HG03280 (cell line): ENCODE data around the gene ZNF497.

Source experiments
- ATAC-seq: cut with Tn5 transposase; IDR thresholded peaks from one replicate; pipeline ENCODE4 v1.9.1; 2021; ENCODE audit warnings: mild to moderate bottlenecking, moderate library complexity; ENCODE audit not compliant: unreplicated experiment

The ZNF497 gene

DNA sequence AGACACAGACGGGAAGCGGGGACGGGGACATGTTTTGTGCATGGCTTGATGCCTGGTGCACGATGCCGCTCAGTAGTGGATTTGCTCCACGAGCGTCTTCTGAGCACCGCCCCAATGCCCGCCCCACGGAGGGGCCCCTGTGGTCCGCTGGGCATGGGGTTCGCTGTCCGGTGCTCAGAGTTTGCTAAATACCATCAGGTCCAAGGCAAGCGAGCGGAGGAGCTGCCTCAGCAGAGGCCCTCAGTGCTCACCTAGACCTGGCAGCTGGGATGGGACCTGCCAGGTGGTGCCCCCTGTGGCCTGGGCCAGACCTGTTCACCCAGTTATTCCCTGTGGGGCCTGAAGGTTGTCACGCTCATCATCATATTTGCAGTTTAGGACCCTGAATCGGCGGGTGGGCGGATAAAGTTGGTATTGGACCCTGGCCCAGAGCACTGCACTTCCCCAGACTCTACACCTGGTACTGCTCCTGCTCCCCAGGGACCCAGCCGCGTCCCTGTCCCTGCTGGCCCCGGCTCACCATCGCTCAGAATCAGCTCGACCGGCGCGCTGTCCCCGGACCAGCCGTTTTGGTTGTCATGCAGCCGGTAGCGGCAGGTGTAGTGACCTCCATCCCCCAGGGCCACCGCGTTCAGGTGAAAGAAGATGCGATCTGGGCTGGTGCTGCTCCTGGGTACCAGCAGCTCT lies 11.5 kb downstream of the ZNF497 start:
- no peak for ATAC-seq

DNA sequence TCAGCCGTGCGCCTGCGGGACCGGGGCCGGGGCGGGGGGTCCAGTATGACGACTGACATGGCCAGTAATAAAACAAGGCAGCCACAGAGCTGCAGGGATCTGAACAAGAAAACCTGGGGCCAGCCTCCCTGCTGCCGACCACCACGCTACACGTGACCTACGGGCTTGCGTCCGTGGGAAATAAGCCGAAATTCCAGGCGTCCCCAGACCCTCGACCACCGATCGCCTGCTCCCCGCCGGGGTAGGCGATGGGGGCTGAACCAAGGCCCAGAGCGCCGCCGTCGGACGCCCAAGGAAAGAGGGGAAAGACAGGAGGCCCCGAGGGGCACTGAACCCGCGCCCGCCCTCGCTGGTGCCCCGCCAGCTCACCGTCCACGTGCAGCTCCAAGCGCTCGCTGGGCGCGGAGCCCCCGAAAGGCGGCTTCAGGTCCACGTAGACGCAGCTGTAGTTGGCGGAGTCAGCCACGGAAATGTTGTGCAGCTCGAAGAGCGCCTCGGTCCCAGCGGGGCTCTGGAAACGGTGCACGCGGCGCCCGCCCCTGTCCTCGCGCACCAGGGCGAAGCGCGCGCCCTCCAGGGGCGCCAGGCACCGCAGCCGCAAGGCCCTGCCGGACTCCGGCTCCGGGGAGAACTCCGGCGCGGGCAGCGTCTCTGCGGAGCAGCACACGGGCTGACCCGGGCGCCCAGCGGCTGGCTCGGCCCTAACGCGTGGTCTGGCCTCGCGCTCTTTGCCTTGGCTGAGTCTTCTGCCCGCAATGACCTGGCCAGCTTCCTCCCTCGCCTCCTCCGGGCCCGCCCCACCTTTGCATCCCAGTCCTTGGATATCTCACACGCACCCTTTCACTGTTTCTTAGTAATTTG lies 12.3 kb downstream of the ZNF497 start:
- ATAC-seq, result no peak

DNA sequence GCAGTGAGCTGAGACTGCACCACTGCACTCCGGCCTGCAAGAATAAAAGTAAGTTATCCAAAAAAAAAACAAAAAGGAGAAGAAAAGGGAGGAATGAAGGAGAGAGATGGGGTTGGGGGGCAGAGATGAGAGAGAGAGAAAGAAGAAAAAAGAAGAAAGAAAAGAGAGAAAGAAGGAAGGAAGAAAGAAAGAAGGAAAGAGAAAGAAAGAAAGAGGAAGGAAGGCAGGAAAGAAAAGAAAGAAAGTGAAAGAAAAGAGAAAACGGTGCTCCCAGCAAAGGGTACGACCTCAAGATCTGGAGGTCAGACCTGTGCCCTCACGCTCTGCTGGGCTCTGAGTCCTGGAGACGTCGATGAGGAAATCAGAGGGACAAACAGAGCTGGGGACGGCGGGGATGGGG lies 13.0 kb downstream of the ZNF497 start:
- ATAC-seq, result no peak

DNA sequence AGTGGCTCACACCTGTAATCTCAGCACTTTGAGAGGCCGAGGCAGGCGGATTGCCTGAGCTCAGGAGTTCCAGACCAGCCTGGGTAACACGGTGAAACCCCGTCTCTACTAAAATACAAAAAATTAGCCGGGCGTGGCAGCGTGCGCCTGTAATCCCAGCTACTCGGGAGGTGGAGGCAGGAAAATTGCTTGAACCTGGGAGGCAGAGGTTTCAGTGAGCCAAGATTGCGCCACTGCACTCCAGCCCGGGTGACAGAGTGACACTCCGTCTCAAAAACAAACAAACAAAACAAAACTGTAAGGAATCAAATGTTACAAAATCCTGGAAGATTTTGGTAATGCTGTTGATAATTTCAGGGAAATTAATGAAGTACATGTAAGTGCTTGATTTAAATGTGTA lies 14.5 kb downstream of the ZNF497 start:
- peak; percentile 6 for ATAC-seq

DNA sequence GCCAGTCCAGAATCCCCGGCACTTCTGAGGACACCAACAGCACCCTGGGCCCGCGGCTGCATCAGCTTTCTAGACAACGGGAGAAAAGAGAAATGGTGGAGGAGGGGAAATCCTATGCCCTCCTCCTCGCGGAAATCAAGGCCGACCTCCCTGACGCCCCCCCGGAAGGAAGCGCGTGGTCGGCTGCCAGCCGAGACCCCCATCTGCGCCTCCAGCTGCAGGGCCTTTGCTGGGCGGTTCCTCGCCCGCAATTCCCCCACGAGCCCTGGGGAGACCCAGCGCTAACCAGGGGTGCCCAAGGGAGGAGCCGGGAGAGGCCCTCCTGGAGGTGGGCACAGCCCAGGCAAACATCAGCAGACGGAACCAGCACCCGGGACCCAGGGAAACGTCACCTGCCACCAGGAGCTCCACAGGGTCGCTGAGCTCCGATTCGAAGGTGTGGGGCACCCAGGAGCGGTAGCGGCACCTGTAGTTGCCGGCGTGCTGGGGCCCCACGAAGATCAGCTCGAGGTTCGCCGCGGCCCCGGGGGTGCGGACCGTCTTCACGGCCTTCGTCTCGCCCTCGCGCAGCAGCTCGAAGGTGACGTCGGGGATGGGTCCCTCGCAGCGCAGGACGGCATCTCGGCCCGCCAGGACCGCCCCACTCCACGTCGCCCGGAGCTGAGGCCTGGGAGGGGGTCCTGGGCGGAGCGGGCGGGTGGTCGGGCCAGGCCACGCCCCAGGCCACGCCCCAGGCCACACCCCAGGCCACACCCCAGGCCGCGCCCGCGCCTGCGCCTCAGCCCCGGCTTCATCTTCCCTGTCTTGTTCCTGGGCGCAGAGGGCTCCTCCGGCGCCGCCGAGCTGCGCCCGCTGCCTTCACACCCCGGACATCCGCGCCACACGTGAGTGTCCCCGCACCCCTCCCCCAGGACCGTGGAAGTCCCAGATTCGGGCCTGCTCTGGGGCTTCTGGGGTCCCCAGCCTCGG lies 15.3 kb downstream of the ZNF497 start:
- ATAC-seq, result peak; percentile 89

DNA sequence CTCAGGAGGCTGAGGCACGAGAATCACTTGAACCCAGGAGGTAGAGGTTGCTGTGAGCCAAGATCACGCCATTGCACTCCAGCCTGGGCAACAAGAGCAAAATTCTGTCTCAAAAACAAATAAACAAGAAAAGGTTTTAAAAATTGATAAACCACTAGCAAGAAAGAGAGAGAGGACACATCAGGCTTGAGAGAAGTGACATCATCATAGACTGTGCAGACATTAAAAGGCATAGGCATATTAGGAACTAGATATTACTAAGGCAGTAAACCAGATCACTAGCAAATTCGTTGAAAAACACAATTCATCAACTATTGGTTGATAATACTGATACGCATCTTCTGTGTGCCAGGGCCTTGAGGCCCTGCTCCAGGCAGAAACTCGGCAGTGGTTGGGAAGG lies 17.0 kb downstream of the ZNF497 start:
- ATAC-seq, result no peak

DNA sequence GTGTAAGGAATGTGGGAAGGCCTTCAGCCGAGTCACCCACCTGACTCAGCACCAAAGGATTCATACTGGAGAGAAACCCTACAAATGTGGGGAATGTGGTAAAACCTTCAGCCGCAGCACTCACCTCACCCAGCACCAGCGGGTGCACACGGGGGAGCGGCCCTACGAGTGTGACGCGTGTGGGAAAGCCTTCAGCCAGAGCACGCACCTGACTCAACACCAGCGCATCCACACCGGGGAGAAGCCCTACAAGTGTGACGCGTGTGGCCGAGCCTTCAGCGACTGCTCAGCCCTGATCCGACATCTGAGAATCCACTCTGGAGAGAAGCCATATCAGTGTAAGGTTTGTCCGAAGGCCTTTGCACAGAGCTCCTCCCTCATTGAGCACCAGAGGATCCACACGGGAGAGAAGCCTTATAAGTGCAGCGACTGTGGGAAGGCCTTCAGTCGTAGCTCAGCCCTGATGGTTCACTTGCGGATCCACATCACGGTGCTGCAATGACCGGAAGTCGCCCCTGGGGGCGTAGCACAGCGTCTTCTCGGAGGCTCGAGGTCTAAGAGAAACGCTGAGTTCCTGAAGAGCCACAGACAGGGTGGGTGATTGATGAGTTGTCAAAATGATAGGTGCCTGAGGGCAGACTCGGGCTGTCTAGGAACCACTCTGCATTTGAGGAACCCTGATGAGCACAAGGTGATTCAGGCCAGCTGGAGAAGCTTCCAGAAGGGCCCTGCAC lies 23.6 kb downstream of the ZNF497 start:
- no peak for ATAC-seq

DNA sequence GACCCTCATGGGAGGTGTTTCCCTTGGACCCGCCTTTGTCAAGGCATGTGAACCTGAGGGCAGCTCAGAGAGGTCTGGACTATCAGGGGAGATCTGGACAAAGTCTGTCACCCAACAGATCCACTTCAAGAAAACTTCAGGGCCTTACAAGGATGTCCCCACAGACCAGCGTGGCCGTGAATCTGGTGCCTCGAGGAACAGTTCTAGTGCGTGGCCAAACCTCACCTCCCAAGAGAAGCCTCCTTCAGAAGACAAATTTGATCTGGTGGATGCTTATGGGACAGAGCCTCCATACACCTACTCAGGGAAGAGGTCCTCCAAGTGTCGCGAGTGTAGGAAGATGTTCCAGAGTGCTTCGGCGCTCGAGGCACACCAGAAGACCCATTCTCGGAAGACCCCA lies 24.2 kb downstream of the ZNF497 start:
- no peak for ATAC-seq

DNA sequence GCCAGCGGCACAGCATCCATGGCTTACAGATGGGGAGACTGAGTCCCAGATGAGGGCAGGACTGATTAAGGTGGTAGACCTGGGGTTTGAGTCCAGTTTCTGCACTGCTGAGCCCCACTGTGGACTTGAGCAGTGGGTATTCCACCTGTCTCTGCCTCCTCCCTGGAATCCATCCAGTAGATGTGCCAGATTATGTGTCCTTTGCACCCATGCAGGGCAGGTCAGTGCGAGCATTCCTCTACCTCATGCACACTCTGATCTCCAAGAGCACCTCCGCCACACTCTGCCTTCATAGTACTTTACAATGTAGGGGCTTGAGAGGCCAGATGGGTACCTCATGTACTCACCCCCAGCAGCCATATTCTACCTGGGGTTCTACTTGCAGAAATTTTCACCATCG lies 25.7 kb downstream of the ZNF497 start:
- ATAC-seq, result no peak

DNA sequence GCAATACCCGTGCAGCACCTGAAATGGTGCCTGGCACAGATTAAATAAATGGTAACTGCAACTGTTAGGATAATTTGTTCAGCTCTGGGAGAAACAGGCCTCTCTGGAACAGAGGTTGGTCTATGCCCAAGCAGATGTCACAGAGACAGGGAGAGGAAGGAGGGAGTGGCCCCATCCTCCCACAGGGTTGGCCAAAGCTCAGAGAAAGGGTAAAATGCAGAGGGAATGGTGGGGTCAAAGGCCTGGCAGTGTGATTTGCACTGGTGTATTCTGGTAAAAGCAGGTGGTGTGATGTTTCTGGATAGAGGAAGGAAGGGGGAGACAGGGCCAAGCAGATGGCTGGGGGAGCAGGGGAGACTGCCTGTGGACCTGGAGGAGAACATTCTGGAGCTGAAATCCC lies 26.3 kb downstream of the ZNF497 start:
- no peak for ATAC-seq

DNA sequence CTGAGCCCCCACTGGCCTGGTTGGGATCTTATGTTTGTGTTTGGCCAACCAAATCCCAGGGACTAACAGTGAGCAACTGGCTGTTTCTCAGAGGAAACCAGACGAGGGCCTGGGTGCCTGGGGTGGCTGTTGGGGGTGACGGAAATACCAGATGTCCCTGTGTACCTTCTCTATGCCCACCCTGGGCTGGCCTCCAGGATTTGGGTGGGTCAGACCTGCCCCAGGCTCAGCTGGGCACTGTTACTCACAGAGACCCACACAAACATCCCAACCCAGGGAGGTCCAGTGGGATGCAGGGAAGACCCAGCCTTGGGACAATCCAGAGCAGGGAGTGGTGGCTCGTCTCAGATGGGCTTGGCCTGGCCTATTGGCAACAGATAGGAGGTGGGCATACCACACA lies 26.9 kb downstream of the ZNF497 start:
- no peak for ATAC-seq

DNA sequence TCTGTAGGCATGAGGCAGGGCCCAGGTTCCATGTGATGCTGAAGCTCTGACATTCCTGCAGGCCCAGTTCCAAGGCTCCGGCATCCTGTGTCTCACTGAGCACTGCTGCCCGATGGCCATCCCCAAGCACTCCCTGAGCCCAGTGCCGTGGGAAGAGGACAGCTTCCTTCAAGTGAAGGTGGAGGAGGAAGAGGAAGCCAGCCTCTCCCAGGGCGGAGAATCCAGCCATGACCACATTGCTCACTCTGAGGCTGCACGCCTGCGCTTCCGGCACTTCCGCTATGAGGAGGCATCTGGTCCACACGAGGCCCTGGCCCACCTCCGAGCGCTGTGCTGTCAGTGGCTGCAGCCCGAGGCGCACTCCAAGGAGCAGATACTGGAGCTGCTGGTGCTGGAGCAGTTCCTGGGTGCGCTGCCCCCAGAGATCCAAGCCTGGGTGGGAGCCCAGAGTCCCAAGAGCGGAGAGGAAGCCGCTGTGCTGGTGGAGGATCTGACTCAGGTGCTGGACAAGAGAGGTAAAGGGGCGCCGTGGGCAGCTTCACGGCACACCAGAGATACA lies 27.8 kb downstream of the ZNF497 start:
- no peak for ATAC-seq

DNA sequence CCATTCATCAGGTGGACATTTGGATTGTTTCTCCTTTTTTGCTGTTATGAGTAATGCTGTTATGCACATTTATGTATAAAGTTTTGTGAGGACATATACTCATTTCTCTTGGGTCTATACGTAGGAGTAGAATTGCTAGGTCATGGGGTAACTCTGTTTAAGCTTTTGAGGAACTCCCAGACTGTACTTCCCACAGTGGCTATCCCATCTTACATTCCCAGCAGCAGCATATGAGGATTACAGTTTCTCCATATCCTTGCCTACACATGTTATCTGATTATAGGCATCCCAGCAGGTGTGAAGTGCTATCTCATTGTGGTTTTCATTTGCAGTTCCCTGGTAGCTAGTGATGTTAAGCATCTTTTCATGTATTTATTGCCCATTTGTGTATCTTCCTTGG lies 29.9 kb downstream of the ZNF497 start:
- ATAC-seq, result no peak

DNA sequence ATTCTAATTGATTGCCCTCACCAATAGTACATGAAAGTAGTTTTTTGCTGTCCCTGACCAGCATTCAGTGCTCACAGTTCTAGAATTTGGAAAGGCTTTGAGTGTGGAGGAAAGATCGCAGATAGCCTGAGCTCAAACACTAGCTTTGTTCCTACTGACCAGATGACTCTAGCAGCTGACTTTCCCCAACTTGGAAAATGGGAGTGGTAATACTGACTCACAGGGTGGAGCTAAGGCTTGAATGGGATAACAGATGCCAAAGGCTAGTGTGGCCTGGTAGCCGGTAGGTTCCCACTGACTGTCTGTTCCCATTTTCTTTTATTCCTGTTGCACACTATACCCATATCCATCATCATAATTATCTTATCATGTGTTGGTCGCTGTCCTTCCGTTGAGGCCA lies 32.1 kb downstream of the ZNF497 start:
- ATAC-seq, result no peak

DNA sequence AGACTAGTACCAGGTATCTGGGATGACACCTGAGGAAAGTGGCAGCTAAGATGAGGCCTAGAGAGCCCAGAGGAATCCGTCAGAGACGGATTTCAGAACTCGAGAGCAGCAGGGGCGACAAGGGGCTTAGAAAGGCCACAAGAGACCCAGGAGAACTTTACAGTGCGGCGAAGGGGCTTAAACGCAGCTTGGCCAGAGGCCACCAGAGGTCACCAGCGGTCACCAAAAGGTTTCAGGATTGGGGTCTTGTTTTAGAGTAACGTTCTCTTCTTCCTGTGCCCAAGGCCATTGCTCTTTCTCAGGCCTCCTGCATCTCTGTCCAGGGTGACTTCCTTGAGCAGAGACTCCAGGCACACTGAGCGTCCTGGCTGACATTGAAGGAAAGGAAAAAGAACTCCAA lies 33.6 kb downstream of the ZNF497 start:
- no peak for ATAC-seq

DNA sequence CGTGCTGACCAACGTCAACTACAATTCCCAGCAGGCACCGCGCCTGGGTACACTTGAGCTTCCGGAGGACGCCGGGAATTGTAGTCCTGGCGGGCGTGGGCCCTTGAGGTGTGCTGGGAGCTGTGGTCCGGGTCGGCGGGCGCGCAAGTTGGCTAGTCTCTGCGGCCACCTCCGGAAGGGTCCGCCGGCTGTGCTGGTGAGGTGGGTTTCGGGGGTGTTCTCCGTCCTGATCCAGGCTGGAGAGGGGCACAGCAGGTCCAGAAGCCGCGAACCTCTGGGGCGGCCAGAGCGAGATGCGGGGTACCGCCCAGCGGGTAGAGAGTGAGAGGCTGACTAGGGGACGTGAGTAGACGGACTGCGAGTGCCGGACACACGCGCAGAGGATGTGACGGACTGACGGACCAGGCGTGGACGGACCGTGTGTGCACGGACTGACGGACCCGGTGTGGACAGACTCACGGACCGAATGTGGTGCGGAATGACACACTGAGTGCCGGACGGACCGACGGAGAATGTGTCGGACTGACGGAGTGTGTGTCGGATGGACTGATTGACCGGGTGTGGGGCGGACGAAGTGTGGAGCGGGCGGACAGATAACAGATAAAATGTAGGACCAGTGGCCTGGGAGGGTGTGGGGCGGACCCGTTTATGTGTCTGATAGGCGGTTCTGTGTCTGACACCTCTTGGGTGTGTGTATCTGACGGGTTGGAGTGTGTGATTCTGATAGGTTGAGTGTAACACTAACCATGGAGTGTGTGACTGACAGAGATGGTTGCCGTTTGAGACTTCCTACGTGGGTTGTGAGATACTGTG lies 35.4 kb downstream of the ZNF497 start, which contains the start of gene ZSCAN22:
Gene ZSCAN22, plus strand, starts transcription at position 81 of the 813 bp plus-strand sequence. CDS start 7,809 bp downstream, outside the sequence.
- peak; percentile 90 for ATAC-seq

DNA sequence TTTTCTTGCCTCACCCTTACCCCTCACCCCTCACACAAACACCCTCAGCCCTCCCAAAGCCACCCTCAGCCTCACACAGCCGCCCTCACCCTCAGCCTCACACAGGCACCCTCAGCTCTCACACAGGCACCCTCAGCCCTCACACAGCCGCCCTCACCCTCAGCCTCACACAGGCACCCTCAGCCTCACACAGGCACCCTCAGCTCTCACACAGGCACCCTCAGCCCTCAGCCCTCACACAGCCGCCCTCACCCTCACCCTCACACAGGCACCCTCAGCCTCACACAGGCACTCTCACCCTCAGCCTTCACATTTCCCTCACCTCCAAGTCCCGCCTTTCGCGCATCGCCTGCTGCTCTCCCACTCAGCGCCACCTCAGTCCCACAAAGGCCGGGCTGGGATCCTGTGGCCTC lies 36.0 kb downstream of the ZNF497 start:
- no peak for ATAC-seq

DNA sequence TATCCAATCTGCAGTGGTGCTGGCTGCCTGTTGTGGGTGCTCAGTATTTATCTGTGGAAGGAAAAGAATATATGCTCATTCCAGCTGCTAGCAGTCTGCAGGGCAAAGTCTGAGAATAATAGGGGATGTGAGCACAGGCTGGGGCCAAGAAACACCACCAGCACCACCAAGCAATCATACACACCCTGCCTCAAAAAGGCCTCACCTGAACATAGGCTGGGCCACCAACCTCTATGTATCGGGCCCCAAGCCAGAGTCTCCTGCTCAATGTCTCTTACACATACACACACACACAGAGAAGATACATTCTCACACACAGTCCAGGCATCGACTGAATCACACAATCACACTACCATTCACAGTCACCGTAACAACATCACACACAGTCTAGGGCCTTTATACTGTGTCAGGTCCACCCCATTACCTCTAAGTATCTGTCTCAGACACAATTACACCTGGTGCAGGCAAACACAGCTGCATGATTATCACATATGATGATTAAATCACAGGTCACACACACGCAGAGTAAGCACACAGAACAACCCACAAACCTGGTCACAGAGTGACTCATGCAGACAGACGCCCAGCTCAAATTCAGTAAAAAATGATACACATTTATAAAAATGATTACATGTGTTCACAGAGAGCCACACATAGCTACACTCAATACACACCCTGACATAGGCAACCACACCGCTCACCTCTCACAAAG lies 37.1 kb downstream of the ZNF497 start:
- ATAC-seq, result no peak

DNA sequence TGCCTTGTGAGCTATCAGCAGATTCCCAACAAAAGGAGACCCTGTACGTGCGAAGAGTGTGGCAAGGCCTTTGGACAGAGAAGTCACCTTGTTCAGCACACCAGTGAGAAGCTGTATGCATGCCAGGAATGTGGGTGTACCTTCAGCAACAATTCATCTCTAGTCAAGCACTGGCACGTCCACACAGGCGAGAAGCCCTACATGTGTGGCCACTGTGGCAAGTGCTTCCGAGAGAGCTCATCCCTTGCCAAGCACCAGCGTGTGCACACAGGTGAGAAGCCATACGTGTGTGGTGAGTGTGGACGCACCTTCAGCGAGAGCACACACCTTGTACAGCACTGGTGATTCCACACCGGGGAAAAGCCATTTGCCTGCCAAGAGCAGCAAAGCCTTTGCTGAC lies 43.3 kb downstream of the ZNF497 start:
- no peak for ATAC-seq
